ENCODE results near the gene POLR3H. TPM values are rescaled to one million over a fixed set of nuclear protein-coding genes. Genes with fewer than 3 reads are reported as not detected.

POLR3H gene
- polyA plus RNA-seq, 3 donors = 9.4 to 19.0 (median 10.4) TPM

DNA sequence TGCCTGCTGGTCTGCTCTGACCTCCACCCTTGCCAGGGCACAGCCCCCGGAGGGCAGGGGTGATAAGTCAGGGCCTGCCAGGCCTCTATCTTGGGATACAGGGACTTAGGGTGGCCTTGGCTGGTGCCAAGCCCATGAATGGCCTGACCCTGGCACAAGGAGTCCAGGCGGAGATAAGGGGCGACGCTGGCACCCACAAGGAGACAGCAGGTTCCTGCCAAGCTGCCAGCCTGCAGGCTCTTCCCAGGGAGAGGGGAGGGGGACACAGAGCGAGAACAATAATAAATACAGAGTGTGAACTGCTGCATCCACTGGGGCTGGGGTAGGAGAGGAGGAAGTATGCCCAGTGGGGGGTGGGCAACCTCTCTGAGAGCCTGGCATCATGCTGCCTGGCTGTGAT, 17.5 kb upstream of the POLR3H start:
- no peaks in the 10 kb centered on the region for H3K36me3 Mint-ChIP-seq
- no peak overlapping the region for H3K4me3 Mint-ChIP-seq
- H3K9me3 Mint-ChIP-seq = no peaks in the 10 kb centered on the region
- Histone ChIP-seq H3K27ac (ENCODE audit: low read depth in 1 of 2, low read length in 2 of 2) (no peak overlapping the region), H2AFZ (ENCODE audit: insufficient read depth, low read depth, low read length, poor library complexity, severe bottlenecking) (no peak overlapping the region), H3K79me2 (ENCODE audit: insufficient read depth, low read length) (no peaks in the 10 kb centered on the region), H3K4me3 (replicated peaks in 1 of 3; ENCODE audit: low read depth in 2 of 3, low read length in 3 of 3) (no peak overlapping the region), H3K36me3 (replicated peaks in 1 of 2; ENCODE audit: control insufficient read depth in 1 of 2, insufficient read depth in 2 of 2, low read length in 2 of 2) (no peaks in the 10 kb centered on the region), H3K27me3 (ENCODE audit: control insufficient read depth in 2 of 2, insufficient read depth in 2 of 2, low read length in 2 of 2) (peaks cover 0 to 27% of the 10 kb centered on the region in 2 donors), H3K9ac (ENCODE audit: insufficient read depth, low read length, poor library complexity, severe bottlenecking) (no peak overlapping the region), H3K4me1 (ENCODE audit: control insufficient read depth in 1 of 2, insufficient read depth in 2 of 2, low read length in 2 of 2) (no peaks in the 10 kb centered on the region), H3K9me3 (replicated peaks in 1 of 2; ENCODE audit: control insufficient read depth in 1 of 2, insufficient read depth in 1 of 2, low read length in 2 of 2) (no peaks in the 10 kb centered on the region), H4K20me1 (ENCODE audit: insufficient read depth, low read length) (no peaks in the 10 kb centered on the region), H3K4me2 (replicated peaks; ENCODE audit: extremely low read depth, low read length, poor library complexity, severe bottlenecking) (no peak overlapping the region)
- no peak for DNase-seq
- peaks cover 28 to 58% (median 57%) of the 10 kb centered on the region in 3 donors for H3K27me3 Mint-ChIP-seq (ENCODE audit: low read depth in 3 of 3)
- 89% methylated on average over 5 of the region's 5 CpGs for WGBS (ENCODE audit: insufficient coverage)
- intact Hi-C loops (cut with micrococcal nuclease) = no loop called here
- TF ChIP-seq CTCF (IDR thresholded peaks at IDR 0.05) = no peak
- no peak overlapping the region for H3K27ac Mint-ChIP-seq
- H3K4me1 Mint-ChIP-seq = no peaks in the 10 kb centered on the region

DNA sequence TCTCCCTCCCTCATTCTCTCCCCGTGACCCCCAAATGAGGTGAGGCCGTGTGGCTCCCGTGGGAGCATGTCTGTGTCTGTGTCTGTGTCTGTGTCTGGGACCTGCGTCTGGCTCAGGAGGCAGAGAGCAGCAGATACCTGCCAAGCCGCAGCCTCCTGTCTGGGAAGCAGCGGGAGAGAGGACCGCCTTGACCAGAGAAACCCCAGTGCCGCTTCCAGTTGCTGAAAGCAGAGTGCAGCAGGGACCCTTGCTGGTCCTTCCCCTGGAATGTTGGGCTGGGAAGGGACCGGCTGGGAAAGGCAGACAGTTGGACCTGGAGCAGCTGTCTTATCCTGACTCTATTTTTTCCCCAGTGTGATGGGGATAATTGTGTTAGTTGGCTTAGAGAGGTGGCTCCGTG, 17.1 kb upstream of the POLR3H start:
- Histone ChIP-seq H3K4me1 (ENCODE audit: control insufficient read depth in 1 of 2, insufficient read depth in 2 of 2, low read length in 2 of 2) (no peaks in the 10 kb centered on the region), H3K4me2 (replicated peaks; ENCODE audit: extremely low read depth, low read length, poor library complexity, severe bottlenecking) (no peak overlapping the region), H3K4me3 (replicated peaks in 1 of 3; ENCODE audit: low read depth in 2 of 3, low read length in 3 of 3) (no peak overlapping the region), H3K36me3 (replicated peaks in 1 of 2; ENCODE audit: control insufficient read depth in 1 of 2, insufficient read depth in 2 of 2, low read length in 2 of 2) (no peaks in the 10 kb centered on the region), H3K9me3 (replicated peaks in 1 of 2; ENCODE audit: control insufficient read depth in 1 of 2, insufficient read depth in 1 of 2, low read length in 2 of 2) (no peaks in the 10 kb centered on the region), H3K27me3 (ENCODE audit: control insufficient read depth in 2 of 2, insufficient read depth in 2 of 2, low read length in 2 of 2) (peaks cover 0 to 29% of the 10 kb centered on the region in 2 donors), H3K79me2 (ENCODE audit: insufficient read depth, low read length) (no peaks in the 10 kb centered on the region), H3K27ac (ENCODE audit: low read depth in 1 of 2, low read length in 2 of 2) (no peak overlapping the region), H3K9ac (ENCODE audit: insufficient read depth, low read length, poor library complexity, severe bottlenecking) (no peak overlapping the region), H2AFZ (ENCODE audit: insufficient read depth, low read depth, low read length, poor library complexity, severe bottlenecking) (no peak overlapping the region), H4K20me1 (ENCODE audit: insufficient read depth, low read length) (no peaks in the 10 kb centered on the region)
- Mint-ChIP-seq H3K4me1 (no peaks in the 10 kb centered on the region), H3K27ac (no peak overlapping the region), H3K27me3 (ENCODE audit: low read depth in 3 of 3) (peaks cover 32 to 59% (median 58%) of the 10 kb centered on the region in 3 donors), H3K36me3 (no peaks in the 10 kb centered on the region), H3K4me3 (no peak overlapping the region), H3K9me3 (no peaks in the 10 kb centered on the region)
- no peak for TF ChIP-seq CTCF (IDR thresholded peaks at IDR 0.05)
- intact Hi-C loops (cut with micrococcal nuclease) = no loop called here
- DNase-seq = no peak
- 79% methylated on average over 4 of the region's 10 CpGs for WGBS (ENCODE audit: insufficient coverage)

Data from CD14-positive monocyte (primary cell).